ENCODE data around the gene PLXDC2.

- TF ChIP-seq, protein P1, sequence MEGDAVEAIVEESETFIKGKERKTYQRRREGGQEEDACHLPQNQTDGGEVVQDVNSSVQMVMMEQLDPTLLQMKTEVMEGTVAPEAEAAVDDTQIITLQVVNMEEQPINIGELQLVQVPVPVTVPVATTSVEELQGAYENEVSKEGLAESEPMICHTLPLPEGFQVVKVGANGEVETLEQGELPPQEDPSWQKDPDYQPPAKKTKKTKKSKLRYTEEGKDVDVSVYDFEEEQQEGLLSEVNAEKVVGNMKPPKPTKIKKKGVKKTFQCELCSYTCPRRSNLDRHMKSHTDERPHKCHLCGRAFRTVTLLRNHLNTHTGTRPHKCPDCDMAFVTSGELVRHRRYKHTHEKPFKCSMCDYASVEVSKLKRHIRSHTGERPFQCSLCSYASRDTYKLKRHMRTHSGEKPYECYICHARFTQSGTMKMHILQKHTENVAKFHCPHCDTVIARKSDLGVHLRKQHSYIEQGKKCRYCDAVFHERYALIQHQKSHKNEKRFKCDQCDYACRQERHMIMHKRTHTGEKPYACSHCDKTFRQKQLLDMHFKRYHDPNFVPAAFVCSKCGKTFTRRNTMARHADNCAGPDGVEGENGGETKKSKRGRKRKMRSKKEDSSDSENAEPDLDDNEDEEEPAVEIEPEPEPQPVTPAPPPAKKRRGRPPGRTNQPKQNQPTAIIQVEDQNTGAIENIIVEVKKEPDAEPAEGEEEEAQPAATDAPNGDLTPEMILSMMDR (IDR thresholded peaks at IDR 0.05; ENCODE audit: borderline replicate concordance, extremely low read depth, low read length, poor library complexity, severe bottlenecking) = no peak
- TF ChIP-seq EZH2 (IDR thresholded peaks at IDR 0.05; ENCODE audit: borderline replicate concordance, low read depth, low read length, severe bottlenecking) = no peak
Measured at GRCh38 chr10:20094226-20094976, 278.2 kb downstream of the PLXDC2 start.

Data from DND-41 (cell line).